HepG2 (cell line): Measurements from ENCODE around the gene EML2. TPM values are rescaled to one million over a fixed set of nuclear protein-coding genes. Genes with fewer than 3 reads are reported as not detected.
A peak's percentile ranks its signal among the peaks of the same experiment; 100 is the strongest.

Experiments
- ARID2 ChIP-seq: sonication (generic); formaldehyde crosslinking; IDR thresholded peaks from 2 replicates; pipeline ENCODE4 v1.8.1; 2022; ENCODE audit warnings: mild to moderate bottlenecking, missing genetic modification reagents, borderline replicate concordance
- BORCS8-MEF2B ChIP-seq: sonication (generic); formaldehyde crosslinking; IDR thresholded peaks from 2 replicates; pipeline ENCODE4 v1.8.0; 2022; ENCODE audit warnings: mild to moderate bottlenecking, missing genetic modification reagents
- CCAR2 ChIP-seq: fragments of 200-400 bp; formaldehyde crosslinking; optimal IDR thresholded peaks from 2 replicates; pipeline ENCODE3; 2018; ENCODE audit warnings: low read depth, mild to moderate bottlenecking, low read length, moderate library complexity
- EZH2 ChIP-seq: conservative IDR thresholded peaks from 2 replicates; pipeline ENCODE4 v1.6.1; 2012; ENCODE audit warnings: mild to moderate bottlenecking, low read depth, low read length, moderate library complexity
- GATA4 ChIP-seq: sonication (generic); IDR thresholded peaks from 2 replicates; pipeline ENCODE4 v1.6.1; 2016; ENCODE audit warnings: antibody characterized with exemption, low read depth, borderline replicate concordance
- ISL2 ChIP-seq: sonication (generic); formaldehyde crosslinking; IDR thresholded peaks from 2 replicates; pipeline ENCODE4 v1.5.0; 2020; ENCODE audit warnings: missing genetic modification reagents
- KAT2B ChIP-seq: fragments of 150-350 bp; IDR thresholded peaks from 2 replicates; pipeline ENCODE4 v1.6.1; 2014; ENCODE audit warnings: low read depth, low read length, borderline replicate concordance
- MLX ChIP-seq: IDR thresholded peaks from 2 replicates; pipeline ENCODE4 v1.6.1; 2016
- NCOA1 ChIP-seq: sonication (generic); formaldehyde crosslinking; IDR thresholded peaks from 2 replicates; pipeline ENCODE4 v1.9.0; 2021; ENCODE audit warnings: missing genetic modification reagents
- NKX3-1 ChIP-seq: sonication (generic); formaldehyde crosslinking; IDR thresholded peaks from 2 replicates; pipeline ENCODE4 v1.5.0; 2020; ENCODE audit warnings: missing genetic modification reagents
- POGK ChIP-seq: sonication (generic); formaldehyde crosslinking; conservative IDR thresholded peaks from 2 replicates; pipeline ENCODE4 v1.8.0; 2022; ENCODE audit warnings: mild to moderate bottlenecking, moderate library complexity, missing genetic modification reagents
- PRPF4 ChIP-seq: fragments of 200-400 bp; formaldehyde crosslinking; IDR thresholded peaks from 2 replicates; pipeline ENCODE4 v1.6.1; 2016; ENCODE audit warnings: low read length, low read depth; ENCODE audit not compliant: poor library complexity, severe bottlenecking
- RFX5 ChIP-seq: IDR thresholded peaks from 2 replicates; pipeline ENCODE4 v1.6.1; 2011; ENCODE audit warnings: low read depth, low read length, improper control_type of control experiment
- SKIL ChIP-seq: sonication (generic); formaldehyde crosslinking; IDR thresholded peaks from 2 replicates; pipeline ENCODE4 v1.8.0; 2022; ENCODE audit warnings: missing genetic modification reagents, mild to moderate bottlenecking, moderate library complexity, borderline replicate concordance
- ZBTB34 ChIP-seq: sonication (generic); formaldehyde crosslinking; IDR thresholded peaks from 2 replicates; pipeline ENCODE4 v1.8.0; 2022; ENCODE audit warnings: mild to moderate bottlenecking, missing genetic modification reagents
- ZBTB7B ChIP-seq: sonication (generic); formaldehyde crosslinking; IDR thresholded peaks from 2 replicates; pipeline ENCODE4 v1.4.0; 2020; ENCODE audit warnings: missing genetic modification reagents
- ZFP1 ChIP-seq: IDR thresholded peaks from 2 replicates; pipeline ENCODE4 v1.6.1; 2016
- ZFP36L1 ChIP-seq: sonication (generic); formaldehyde crosslinking; IDR thresholded peaks from 2 replicates; pipeline ENCODE4 v1.8.0; 2022; ENCODE audit warnings: mild to moderate bottlenecking, missing genetic modification reagents, moderate library complexity
- ZFP62 ChIP-seq: sonication (generic); formaldehyde crosslinking; IDR thresholded peaks from 2 replicates; pipeline ENCODE4 v1.4.0; 2020; ENCODE audit warnings: missing genetic modification reagents
- ZKSCAN1 ChIP-seq: fragments of 150-350 bp; IDR thresholded peaks from 2 replicates; pipeline ENCODE4 v1.6.1; 2014; ENCODE audit warnings: low read length
- ZNF331 ChIP-seq: sonication (generic); formaldehyde crosslinking; IDR thresholded peaks from 2 replicates; pipeline ENCODE4 v1.4.0; 2020; ENCODE audit warnings: missing genetic modification reagents
- ZNF569 ChIP-seq: sonication (generic); formaldehyde crosslinking; IDR thresholded peaks from 2 replicates; pipeline ENCODE4 v1.5.0; 2020; ENCODE audit warnings: mild to moderate bottlenecking, missing genetic modification reagents, moderate library complexity, borderline replicate concordance
- ZNF598 ChIP-seq: sonication (generic); formaldehyde crosslinking; IDR thresholded peaks from 2 replicates; pipeline ENCODE4 v1.5.1; 2020; ENCODE audit warnings: mild to moderate bottlenecking, missing genetic modification reagents, borderline replicate concordance
- ZNF614 ChIP-seq: IDR thresholded peaks from 2 replicates; pipeline ENCODE4 v1.6.1; 2018; ENCODE audit warnings: missing biosample characterization, missing genetic modification reagents, inconsistent platforms, borderline replicate concordance
- ZNF660 ChIP-seq: sonication (generic); formaldehyde crosslinking; IDR thresholded peaks from 2 replicates; pipeline ENCODE4 v1.5.1; 2020; ENCODE audit warnings: mild to moderate bottlenecking, low read depth, missing genetic modification reagents, borderline replicate concordance
- polyA plus RNA-seq, 8 experiments: library from polyadenylated mRNA; depleted of rRNA in 3 of 8; stranded (reverse) in 7 of 8; unstranded in 1 of 8; fragments of >200 nt; fragmentation: Illumina TruSeq in 4 of 8; extraction: Trizol in 4 of 8; gene quantifications; 2 replicates each; pipeline versions ENCODE4 v1.2.1 to v1.2.3, GENCODE V29; 2011 to 2016; ENCODE audit warnings: low read depth in 4 of 8, missing spikeins in 1 of 8, mixed read lengths in 1 of 8; ENCODE audit not compliant: insufficient read depth in 1 of 8
- total RNA-seq, 5 experiments: library from RNA; depleted of rRNA; stranded (reverse); fragments of >200 nt; fragmentation: Illumina TruSeq; extraction: Trizol; gene quantifications; 2 replicates each; pipeline ENCODE4 v1.2.3, GENCODE V29; 2016; ENCODE audit warnings: low read depth in 1 of 5

EML2 gene
- total and polyA plus RNA-seq, 2 of the 13 experiments (the other 11 are each of a cell fraction or from before 2014, with no cell fraction given), result 7.3 to 12.9 TPM

- no peak for TF ChIP-seq ZNF331 (CRISPR knock-in tag)
- TF ChIP-seq ZNF660, result no peak
- TF ChIP-seq MLX (CRISPR knock-in tag), result no peak
- TF ChIP-seq ZNF569 (CRISPR knock-in tag), result no peak
- TF ChIP-seq PRPF4, result no peak
- TF ChIP-seq ISL2 (CRISPR knock-in tag), result no peak
- TF ChIP-seq KAT2B, result no peak
- TF ChIP-seq POGK (CRISPR knock-in tag), result no peak
- no peak for TF ChIP-seq ZFP62 (CRISPR knock-in tag)
- no peak for TF ChIP-seq GATA4
- no peak for TF ChIP-seq ZNF598 (CRISPR knock-in tag)
- TF ChIP-seq ZBTB7B (CRISPR knock-in tag), result peak; percentile 56; the same call in 1 of the 2 replicates
- TF ChIP-seq ZKSCAN1, result no peak
- TF ChIP-seq ARID2 (CRISPR knock-in tag), result no peak
- TF ChIP-seq ZFP36L1 (CRISPR knock-in tag), result no peak
- TF ChIP-seq ZFP1 (CRISPR knock-in tag), result no peak
- no peak for TF ChIP-seq NKX3-1 (CRISPR knock-in tag)
- TF ChIP-seq ZNF614, result no peak
- TF ChIP-seq NCOA1 (CRISPR knock-in tag), result no peak
- TF ChIP-seq CCAR2, result no peak
- no peak for TF ChIP-seq BORCS8-MEF2B (CRISPR knock-in tag)
- peak; percentile 85 for TF ChIP-seq SKIL
- no peak for TF ChIP-seq RFX5
- TF ChIP-seq EZH2, result no peak
- TF ChIP-seq ZBTB34 (CRISPR knock-in tag), result no peak
Observed at GRCh38 chr19:45657520-45658167, 18.4 kb upstream of the EML2 start (continued).
